GM06990 (cell line): Measurements from ENCODE around the gene KRTAP3-3.

Experiments used
- DNase-seq: peaks from one replicate; pipeline ENCODE4 v3.0.0-alpha.2; 2011; ENCODE audit not compliant: insufficient read length; ENCODE audit errors: extremely low read depth
- H3K27me3 ChIP-seq: replicated peaks from 2 replicates; pipeline ENCODE4 v1.6.0; 2011; ENCODE audit warnings: low read length; ENCODE audit not compliant: control insufficient read depth, insufficient read depth
- H3K36me3 ChIP-seq: 2 replicates; pipeline ENCODE4 v1.5.1; 2011; ENCODE audit warnings: low read length; ENCODE audit not compliant: control insufficient read depth, insufficient read depth
- H3K4me3 ChIP-seq: replicated peaks from 2 replicates; pipeline ENCODE4 v1.5.1; 2011; ENCODE audit warnings: low read depth, mild to moderate bottlenecking, control low read depth, low read length
- TF ChIP-seq, protein P1 (sequence below): IDR thresholded peaks from 2 replicates; pipeline ENCODE4 v1.5.1; 2011; ENCODE audit warnings: low read length, control low read depth, mild to moderate bottlenecking, inconsistent platforms; ENCODE audit not compliant: insufficient read depth, poor library complexity, severe bottlenecking

Gene KRTAP3-3

DNA sequence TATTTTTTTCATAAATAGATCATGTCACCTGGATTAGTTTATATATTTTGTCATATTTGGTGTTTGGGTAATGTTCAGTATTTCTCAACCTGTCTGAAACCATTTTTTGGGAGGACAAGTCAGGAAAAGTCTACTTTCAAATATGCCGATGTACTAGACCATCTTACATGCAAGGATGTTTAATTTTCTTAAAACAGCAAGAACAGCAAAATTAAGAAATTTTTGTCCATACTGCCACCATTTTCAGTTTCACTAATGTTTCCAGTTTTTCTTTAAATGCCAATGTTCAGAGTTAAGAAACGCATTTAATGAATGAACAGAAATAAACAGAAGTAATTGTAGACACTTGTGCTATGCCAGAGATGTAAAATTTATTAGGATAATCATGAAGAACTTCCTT lies 880 bp downstream of the KRTAP3-3 start:
- DNase-seq = no peak
- no peaks in the 10 kb centered on the region for H3K36me3 ChIP-seq
- TF ChIP-seq, protein P1, sequence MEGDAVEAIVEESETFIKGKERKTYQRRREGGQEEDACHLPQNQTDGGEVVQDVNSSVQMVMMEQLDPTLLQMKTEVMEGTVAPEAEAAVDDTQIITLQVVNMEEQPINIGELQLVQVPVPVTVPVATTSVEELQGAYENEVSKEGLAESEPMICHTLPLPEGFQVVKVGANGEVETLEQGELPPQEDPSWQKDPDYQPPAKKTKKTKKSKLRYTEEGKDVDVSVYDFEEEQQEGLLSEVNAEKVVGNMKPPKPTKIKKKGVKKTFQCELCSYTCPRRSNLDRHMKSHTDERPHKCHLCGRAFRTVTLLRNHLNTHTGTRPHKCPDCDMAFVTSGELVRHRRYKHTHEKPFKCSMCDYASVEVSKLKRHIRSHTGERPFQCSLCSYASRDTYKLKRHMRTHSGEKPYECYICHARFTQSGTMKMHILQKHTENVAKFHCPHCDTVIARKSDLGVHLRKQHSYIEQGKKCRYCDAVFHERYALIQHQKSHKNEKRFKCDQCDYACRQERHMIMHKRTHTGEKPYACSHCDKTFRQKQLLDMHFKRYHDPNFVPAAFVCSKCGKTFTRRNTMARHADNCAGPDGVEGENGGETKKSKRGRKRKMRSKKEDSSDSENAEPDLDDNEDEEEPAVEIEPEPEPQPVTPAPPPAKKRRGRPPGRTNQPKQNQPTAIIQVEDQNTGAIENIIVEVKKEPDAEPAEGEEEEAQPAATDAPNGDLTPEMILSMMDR = no peak

DNA sequence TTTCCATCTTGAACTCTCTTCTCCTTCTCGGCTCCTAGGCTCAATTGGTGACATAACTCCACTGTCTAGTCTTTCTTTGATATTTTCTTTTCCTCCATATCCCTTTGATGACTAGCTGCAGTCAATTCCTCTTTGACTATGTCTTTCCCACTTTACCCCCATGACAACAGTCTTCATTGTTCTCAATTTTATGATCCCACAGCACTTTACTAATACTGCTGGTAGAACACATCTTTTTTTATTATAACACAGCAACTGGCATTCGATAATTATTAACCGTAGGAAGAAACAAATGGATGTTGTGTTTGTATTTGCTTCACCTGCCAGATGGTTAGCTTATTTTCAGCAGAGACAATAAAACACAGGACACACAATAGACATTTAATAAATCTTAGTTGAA lies 1.3 kb downstream of the KRTAP3-3 start:
- H3K4me3 ChIP-seq = no peak overlapping the region
- no peak for DNase-seq
- H3K36me3 ChIP-seq = no peaks in the 10 kb centered on the region
- no peaks in the 10 kb centered on the region for H3K27me3 ChIP-seq
- TF ChIP-seq, protein P1 = no peak

More for the DNA sequence above, 880 bp downstream of the KRTAP3-3 start:
- H3K4me3 ChIP-seq = no peak overlapping the region
- H3K27me3 ChIP-seq = no peaks in the 10 kb centered on the region

DNA sequence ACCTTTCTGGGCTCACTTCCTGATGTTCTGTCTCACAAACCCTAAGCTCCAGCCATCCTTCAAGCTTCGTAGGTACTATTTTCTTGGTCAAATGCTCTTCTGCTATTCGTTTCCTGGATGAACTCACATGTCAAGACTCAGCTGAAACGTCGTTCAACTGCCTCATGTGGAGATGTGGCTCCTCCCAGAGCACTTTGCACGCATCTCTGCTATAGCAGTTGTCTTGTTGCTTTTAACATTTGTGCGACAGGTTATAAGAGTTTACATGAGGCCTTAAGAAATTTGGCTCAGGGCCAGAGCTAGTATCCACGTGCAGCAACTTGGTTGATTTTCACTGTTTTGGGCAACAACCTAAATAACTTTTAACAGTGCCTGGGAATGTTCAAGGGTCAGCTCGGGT lies 7.0 kb downstream of the KRTAP3-3 start:
- TF ChIP-seq, protein P1 = no peak
- no peaks in the 10 kb centered on the region; the same call in 1 of the 2 replicates for H3K27me3 ChIP-seq
- no peak for DNase-seq
- no peak overlapping the region for H3K4me3 ChIP-seq
- no peaks in the 10 kb centered on the region for H3K36me3 ChIP-seq

DNA sequence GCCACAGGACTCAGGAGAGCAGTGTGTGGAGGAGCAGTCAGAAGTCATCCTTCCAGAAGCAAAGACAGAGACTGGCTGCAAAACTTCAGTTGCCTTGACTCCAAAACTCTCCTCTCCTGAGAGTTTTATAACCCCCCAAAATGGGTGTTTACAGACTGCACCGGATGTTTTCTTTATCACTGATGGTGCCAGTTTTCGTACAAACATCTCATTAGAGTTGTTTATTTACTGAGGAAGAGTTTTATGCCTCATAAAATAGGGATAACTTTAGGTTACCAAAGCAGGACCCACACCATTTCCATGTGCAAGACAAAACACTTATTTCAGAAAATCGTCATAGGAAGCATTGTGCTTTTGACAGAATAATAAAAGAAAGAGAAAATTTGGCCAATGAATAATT lies 9.7 kb downstream of the KRTAP3-3 start, which contains the start of gene KRT40:
KRT40 (minus strand) TSS at position 101 of the 400 bp plus-strand sequence; CDS start at position 48, 53 bp downstream.
- Histone ChIP-seq H3K4me3 (no peak within 1 kb of the TSS), H3K27me3 (no peaks in the 10 kb centered on the region; the same call in 1 of the 2 replicates), H3K36me3 (no peaks in the 10 kb centered on the region)
- TF ChIP-seq, protein P1 = no peak
- no peak for DNase-seq

DNA sequence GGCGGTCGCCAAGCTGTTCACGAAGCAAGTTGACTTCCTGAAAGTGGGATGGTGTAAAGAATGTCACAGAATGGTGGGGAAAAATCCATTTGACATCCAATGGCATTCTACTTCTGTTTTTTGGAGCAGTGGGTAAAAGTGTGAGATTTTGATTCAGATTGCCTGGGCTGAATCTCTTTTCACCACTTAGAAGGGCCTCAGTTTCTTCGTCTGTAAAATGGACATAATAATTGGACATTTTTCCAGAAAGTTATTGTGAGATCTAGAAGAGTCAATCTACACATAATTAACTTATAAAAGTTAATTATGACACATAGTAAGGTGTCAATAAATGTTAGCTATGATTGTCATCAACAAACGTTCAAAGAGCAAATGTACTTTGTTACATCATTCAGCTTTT lies 12.8 kb downstream of the KRTAP3-3 start:
- H3K4me3 ChIP-seq = no peak overlapping the region
- H3K36me3 ChIP-seq = no peaks in the 10 kb centered on the region
- H3K27me3 ChIP-seq = no peaks in the 10 kb centered on the region; the same call in 1 of the 2 replicates
- no peak for DNase-seq
- TF ChIP-seq, protein P1 = no peak

DNA sequence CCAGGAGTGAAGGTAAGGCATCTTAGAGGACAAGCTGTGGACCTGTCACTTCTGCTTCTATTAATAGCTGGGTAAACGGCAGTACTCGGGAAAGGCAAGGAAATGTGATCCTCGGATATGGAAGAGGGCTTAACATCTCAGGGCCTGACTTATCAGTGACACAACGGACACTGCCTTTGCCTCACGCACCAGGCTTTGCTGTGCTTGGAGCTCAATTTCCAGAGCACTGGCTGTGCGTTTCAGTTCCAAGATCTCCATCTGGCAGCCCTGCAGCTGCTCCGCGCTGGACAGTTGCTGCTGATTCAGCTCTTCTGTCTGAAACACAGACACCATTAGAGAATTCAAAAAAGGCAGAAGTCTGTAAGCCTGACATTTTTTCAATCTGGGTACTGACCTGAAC lies 13.4 kb downstream of the KRTAP3-3 start:
- TF ChIP-seq, protein P1 = no peak
- Histone ChIP-seq H3K36me3 (no peaks in the 10 kb centered on the region), H3K4me3 (no peak overlapping the region), H3K27me3 (no peaks in the 10 kb centered on the region; the same call in 1 of the 2 replicates)
- no peak for DNase-seq
